ENCODE data around the gene GPR146. TPM values are rescaled to one million over a fixed set of nuclear protein-coding genes. Genes with fewer than 3 reads are reported as not detected.

Gene GPR146
- total RNA-seq, 2 experiments from 2014 or later = 9.9 to 13.7 TPM

- H3K9me3 Mint-ChIP-seq = no peaks in the 10 kb centered on the region
- Histone ChIP-seq H3K4me1 (ENCODE audit: insufficient read depth, low read length) (no peaks in the 10 kb centered on the region), H3K4me3 (ENCODE audit: low read length) (no peak overlapping the region), H3K9me3 (ENCODE audit: control insufficient read depth in 1 of 2, insufficient read depth in 1 of 2, low read length in 2 of 2) (peaks cover 0 to 5% of the 10 kb centered on the region in 2 experiments), H3K27me3 (ENCODE audit: control insufficient read depth in 1 of 2, insufficient read depth in 2 of 2, low read length in 2 of 2) (no peaks in the 10 kb centered on the region), H3K36me3 (ENCODE audit: insufficient read depth, low read length) (no peaks in the 10 kb centered on the region), H3K27ac (ENCODE audit: low read depth in 1 of 2, low read length in 2 of 2) (no peak overlapping the region)
- H3K4me1 Mint-ChIP-seq (ENCODE audit: low read depth) = no peaks in the 10 kb centered on the region
- POLR2A ChIA-PET = no interaction called here
- no peak for TF ChIP-seq CTCF (IDR thresholded peaks at IDR 0.05)
- no peak for DNase-seq
- no peak for ATAC-seq (ENCODE audit: poor library complexity)
- H3K36me3 Mint-ChIP-seq (ENCODE audit: low read depth) = peaks cover 10% of the 10 kb centered on the region
- CTCF ChIA-PET = no interaction called here
- intact Hi-C loops (cut with DNase I, micrococcal nuclease) = no loop called here
- H3K4me3 Mint-ChIP-seq = no peak overlapping the region
- no peak overlapping the region for H3K27ac Mint-ChIP-seq
- no peaks in the 10 kb centered on the region for H3K27me3 Mint-ChIP-seq
These were observed 52.1 kb downstream of the GPR146 start for GRCh38 chr7:1096156-1097119.

GRCh38 chr7:1097120-1097504 lies 52.8 kb downstream of the GPR146 start:
- H3K27ac Mint-ChIP-seq = no peak overlapping the region
- Histone ChIP-seq H3K27me3 (ENCODE audit: control insufficient read depth in 1 of 2, insufficient read depth in 2 of 2, low read length in 2 of 2) (no peaks in the 10 kb centered on the region), H3K4me3 (ENCODE audit: low read length) (no peak overlapping the region), H3K36me3 (ENCODE audit: insufficient read depth, low read length) (no peaks in the 10 kb centered on the region), H3K27ac (ENCODE audit: low read depth in 1 of 2, low read length in 2 of 2) (no peak overlapping the region), H3K9me3 (ENCODE audit: control insufficient read depth in 1 of 2, insufficient read depth in 1 of 2, low read length in 2 of 2) (peaks cover 0 to 5% of the 10 kb centered on the region in 2 experiments), H3K4me1 (ENCODE audit: insufficient read depth, low read length) (no peaks in the 10 kb centered on the region)
- CTCF ChIA-PET = no interaction called here
- H3K36me3 Mint-ChIP-seq (ENCODE audit: low read depth) = peaks cover 10% of the 10 kb centered on the region
- TF ChIP-seq CTCF (IDR thresholded peaks at IDR 0.05) = no peak
- intact Hi-C loops (cut with DNase I, micrococcal nuclease) = no loop called here
- DNase-seq (no peak), ATAC-seq (ENCODE audit: poor library complexity) (no peak)
- no peaks in the 10 kb centered on the region for H3K4me1 Mint-ChIP-seq (ENCODE audit: low read depth)
- no peaks in the 10 kb centered on the region for H3K27me3 Mint-ChIP-seq
- POLR2A ChIA-PET = no interaction called here
- no peaks in the 10 kb centered on the region for H3K9me3 Mint-ChIP-seq
- no peak overlapping the region for H3K4me3 Mint-ChIP-seq

GRCh38 chr7:1098243-1099153 lies 54.2 kb downstream of the GPR146 start:
- peaks cover 4% of the 10 kb centered on the region for H3K4me1 Mint-ChIP-seq (ENCODE audit: low read depth)
- Histone ChIP-seq H3K36me3 (ENCODE audit: insufficient read depth, low read length) (no peaks in the 10 kb centered on the region), H3K27me3 (ENCODE audit: control insufficient read depth in 1 of 2, insufficient read depth in 2 of 2, low read length in 2 of 2) (no peaks in the 10 kb centered on the region), H3K9me3 (ENCODE audit: control insufficient read depth in 1 of 2, insufficient read depth in 1 of 2, low read length in 2 of 2) (peaks cover 0 to 5% of the 10 kb centered on the region in 2 experiments), H3K27ac (ENCODE audit: low read depth in 1 of 2, low read length in 2 of 2) (no peak overlapping the region), H3K4me3 (ENCODE audit: low read length) (no peak overlapping the region), H3K4me1 (ENCODE audit: insufficient read depth, low read length) (peaks cover 7% of the 10 kb centered on the region)
- ATAC-seq (ENCODE audit: poor library complexity) (no peak), DNase-seq (no peak)
- no peak overlapping the region for H3K4me3 Mint-ChIP-seq
- H3K36me3 Mint-ChIP-seq (ENCODE audit: low read depth) = peaks cover 10% of the 10 kb centered on the region
- no peak overlapping the region for H3K27ac Mint-ChIP-seq
- CTCF ChIA-PET = no interaction called here
- no peaks in the 10 kb centered on the region for H3K9me3 Mint-ChIP-seq
- intact Hi-C loops (cut with DNase I, micrococcal nuclease) = no loop called here
- no peak for TF ChIP-seq CTCF (IDR thresholded peaks at IDR 0.05)
- POLR2A ChIA-PET = no interaction called here
- H3K27me3 Mint-ChIP-seq = no peaks in the 10 kb centered on the region

All from CD4-positive, alpha-beta T cell (primary cell).